ENCODE results near the gene THSD7A.

GRCh38 chr7:11589251-11589650, 242.7 kb downstream of the THSD7A start:
- TF ChIP-seq POLR2A (IDR thresholded peaks at IDR 0.05), result no peak
- TF ChIP-seq CTCF (IDR thresholded peaks at IDR 0.05), result no peak

Data from breast epithelium (tissue), 3 donors.